PC-9 (cell line): ENCODE results near the gene CSK. TPM values are rescaled to one million over a fixed set of nuclear protein-coding genes. Genes with fewer than 3 reads are reported as not detected.

Experiments
- BruUV-seq: library from RNA; stranded (reverse); fragments of 400-500 nt; replicated peaks from 2 replicates; lab custom pipeline; 2021; lab: Mats Ljungman, UMichigan
- CTCF ChIA-PET: fragments of 300-600 bp; sonication (Branson Sonifier 250); formaldehyde crosslinking; loops from one replicate; lab custom pipeline; 2022; ENCODE audit warnings: antibody characterized with exemption; lab: Charles Lee
- POLR2A ChIA-PET: fragments of 300-600 bp; sonication (Branson Sonifier 250); formaldehyde crosslinking; loops from one replicate; lab custom pipeline; 2022; ENCODE audit warnings: antibody characterized with exemption; ENCODE audit not compliant: unreplicated experiment; lab: Charles Lee
- DNase-seq, 2 experiments: peaks; one replicate each; pipeline versions ENCODE4 v3.0.0 to v3.0.0-alpha.2; 2015 to 2022; ENCODE audit warnings: mixed read lengths in 1 of 2
- H2AFZ ChIP-seq: fragments of 200-600 bp; sonication (generic); 2 replicates; pipeline ENCODE4 v1.8.1; 2017; ENCODE audit warnings: antibody characterized with exemption
- H3F3A ChIP-seq: fragments of 200-600 bp; sonication (generic); 2 replicates; pipeline ENCODE4 v1.8.1; 2017; ENCODE audit warnings: antibody characterized with exemption, mild to moderate bottlenecking, low read depth; ENCODE audit not compliant: insufficient read depth
- H3K27ac ChIP-seq: fragments of 200-600 bp; sonication (generic); 2 replicates; pipeline ENCODE4 v1.6.1; 2016; ENCODE audit warnings: mixed run types
- H3K27me3 ChIP-seq: fragments of 200-600 bp; sonication (generic); 2 replicates; pipeline ENCODE4 v1.6.1; 2016; ENCODE audit warnings: low read depth, mixed run types; ENCODE audit not compliant: insufficient read depth
- H3K36me3 ChIP-seq: fragments of 200-600 bp; sonication (generic); 2 replicates; pipeline ENCODE4 v1.6.1; 2016; ENCODE audit warnings: low read depth, mixed run types
- H3K4me1 ChIP-seq: fragments of 200-600 bp; sonication (generic); replicated peaks from 2 replicates; pipeline ENCODE4 v1.6.1; 2016; ENCODE audit warnings: mixed run types; ENCODE audit not compliant: insufficient read depth
- H3K4me2 ChIP-seq: fragments of 200-600 bp; sonication (generic); 2 replicates; pipeline ENCODE4 v1.6.1; 2017; ENCODE audit warnings: mixed run types
- H3K4me3 ChIP-seq: fragments of 200-600 bp; sonication (generic); 2 replicates; pipeline ENCODE4 v1.6.1; 2016; ENCODE audit warnings: mixed run types
- H3K79me2 ChIP-seq: fragments of 200-600 bp; sonication (generic); 2 replicates; pipeline ENCODE4 v1.6.1; 2017; ENCODE audit warnings: low read depth, mixed run types
- H3K9me2 ChIP-seq: fragments of 200-600 bp; sonication (generic); 2 replicates; pipeline ENCODE4 v1.8.1; 2017; ENCODE audit warnings: mild to moderate bottlenecking; ENCODE audit not compliant: insufficient read depth
- H3K9me3 ChIP-seq: fragments of 200-600 bp; sonication (generic); 2 replicates; pipeline ENCODE4 v1.8.1; 2016; ENCODE audit warnings: low read depth; ENCODE audit not compliant: insufficient read depth
- H4K20me1 ChIP-seq: fragments of 200-600 bp; sonication (generic); 2 replicates; pipeline ENCODE4 v1.8.1; 2017; ENCODE audit not compliant: insufficient read depth
- EZH2 ChIP-seq: fragments of 200-600 bp; sonication (generic); IDR thresholded peaks from 2 replicates; pipeline ENCODE4 v1.8.0; 2017; ENCODE audit warnings: antibody characterized with exemption, low read depth
- intact Hi-C: fragments of 100-400 bp; cut with micrococcal nuclease; formaldehyde crosslinking; loops from one replicate; pipeline ENCODE4 v1.10.0; 2022; ENCODE audit not compliant: unreplicated experiment
- total RNA-seq: library from RNA; stranded (reverse); gene quantifications from 2 replicates; pipeline ENCODE4 v1.2.3, GENCODE V29; 2021
- TF ChIP-seq, protein P1 (sequence below): fragments of 200-600 bp; sonication (generic); conservative IDR thresholded peaks from 2 replicates; pipeline ENCODE4 v1.6.1; 2017; ENCODE audit warnings: mixed run types, antibody characterized with exemption, mild to moderate bottlenecking, moderate library complexity

The CSK gene
- total RNA-seq, 1 experiment from 2014 or later: 78.3 TPM

DNA sequence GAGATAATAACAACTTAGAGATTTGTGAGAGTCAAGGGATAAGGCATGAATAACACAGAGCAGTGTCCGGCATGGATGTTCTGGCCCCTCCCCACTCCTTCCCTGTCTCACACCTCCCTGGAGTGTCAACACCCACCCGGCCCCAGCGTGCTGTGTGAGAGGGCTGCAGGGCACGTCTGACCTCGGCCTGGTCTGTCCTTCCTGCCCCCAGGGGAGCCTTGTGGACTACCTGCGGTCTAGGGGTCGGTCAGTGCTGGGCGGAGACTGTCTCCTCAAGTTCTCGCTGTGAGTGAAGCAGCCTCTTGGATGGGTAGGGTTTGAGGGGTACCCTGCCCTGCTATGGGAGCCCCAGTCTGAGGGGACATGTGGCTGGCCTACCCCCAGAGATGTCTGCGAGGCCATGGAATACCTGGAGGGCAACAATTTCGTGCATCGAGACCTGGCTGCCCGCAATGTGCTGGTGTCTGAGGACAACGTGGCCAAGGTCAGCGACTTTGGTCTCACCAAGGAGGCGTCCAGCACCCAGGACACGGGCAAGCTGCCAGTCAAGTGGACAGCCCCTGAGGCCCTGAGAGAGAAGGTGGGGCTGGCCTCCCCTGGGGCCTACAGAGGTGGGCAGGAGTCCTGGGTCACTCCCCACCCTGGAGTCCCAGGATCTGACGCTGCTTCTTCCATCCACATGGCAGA lies 19.6 kb downstream of the CSK start:
- no peak overlapping the region for H3K4me3 ChIP-seq
- no peak overlapping the region for H3K27ac ChIP-seq
- H4K20me1 ChIP-seq: peaks cover 13% of the 10 kb centered on the region
- H3K9me3 ChIP-seq: no peaks in the 10 kb centered on the region
- no peaks in the 10 kb centered on the region for H3K9me2 ChIP-seq
- no peaks in the 10 kb centered on the region for H3K36me3 ChIP-seq
- ChIA-PET CTCF (no interaction called here), POLR2A (no interaction called here)
- BruUV-seq: no TSS peak
- H3K4me2 ChIP-seq: no peak overlapping the region
- no peak for DNase-seq
- intact Hi-C loops: loop anchor here (2.0 kb wide), 1 partner anchor 19 kb away; the partner anchor contains the start of gene CSK
- no peak overlapping the region for H2AFZ ChIP-seq
- H3K79me2 ChIP-seq: no peaks in the 10 kb centered on the region
- peaks cover 5% of the 10 kb centered on the region; the same call in 1 of the 2 replicates for H3F3A ChIP-seq
- TF ChIP-seq, protein P1, sequence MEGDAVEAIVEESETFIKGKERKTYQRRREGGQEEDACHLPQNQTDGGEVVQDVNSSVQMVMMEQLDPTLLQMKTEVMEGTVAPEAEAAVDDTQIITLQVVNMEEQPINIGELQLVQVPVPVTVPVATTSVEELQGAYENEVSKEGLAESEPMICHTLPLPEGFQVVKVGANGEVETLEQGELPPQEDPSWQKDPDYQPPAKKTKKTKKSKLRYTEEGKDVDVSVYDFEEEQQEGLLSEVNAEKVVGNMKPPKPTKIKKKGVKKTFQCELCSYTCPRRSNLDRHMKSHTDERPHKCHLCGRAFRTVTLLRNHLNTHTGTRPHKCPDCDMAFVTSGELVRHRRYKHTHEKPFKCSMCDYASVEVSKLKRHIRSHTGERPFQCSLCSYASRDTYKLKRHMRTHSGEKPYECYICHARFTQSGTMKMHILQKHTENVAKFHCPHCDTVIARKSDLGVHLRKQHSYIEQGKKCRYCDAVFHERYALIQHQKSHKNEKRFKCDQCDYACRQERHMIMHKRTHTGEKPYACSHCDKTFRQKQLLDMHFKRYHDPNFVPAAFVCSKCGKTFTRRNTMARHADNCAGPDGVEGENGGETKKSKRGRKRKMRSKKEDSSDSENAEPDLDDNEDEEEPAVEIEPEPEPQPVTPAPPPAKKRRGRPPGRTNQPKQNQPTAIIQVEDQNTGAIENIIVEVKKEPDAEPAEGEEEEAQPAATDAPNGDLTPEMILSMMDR: no peak
- no peak for TF ChIP-seq EZH2
- H3K4me1 ChIP-seq: 0 out of 2 replicates have a peak, but pooled peaks cover 8% of the 10 kb centered on the region
- no peaks in the 10 kb centered on the region for H3K27me3 ChIP-seq

DNA sequence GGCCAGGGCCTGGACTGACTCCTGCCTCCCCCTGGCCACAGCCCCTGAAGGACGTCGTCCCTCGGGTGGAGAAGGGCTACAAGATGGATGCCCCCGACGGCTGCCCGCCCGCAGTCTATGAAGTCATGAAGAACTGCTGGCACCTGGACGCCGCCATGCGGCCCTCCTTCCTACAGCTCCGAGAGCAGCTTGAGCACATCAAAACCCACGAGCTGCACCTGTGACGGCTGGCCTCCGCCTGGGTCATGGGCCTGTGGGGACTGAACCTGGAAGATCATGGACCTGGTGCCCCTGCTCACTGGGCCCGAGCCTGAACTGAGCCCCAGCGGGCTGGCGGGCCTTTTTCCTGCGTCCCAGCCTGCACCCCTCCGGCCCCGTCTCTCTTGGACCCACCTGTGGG lies 20.4 kb downstream of the CSK start:
- no peaks in the 10 kb centered on the region for H3K36me3 ChIP-seq
- H4K20me1 ChIP-seq: peaks cover 13% of the 10 kb centered on the region
- ChIA-PET CTCF (no interaction called here), POLR2A (no interaction called here)
- TF ChIP-seq EZH2: no peak
- TF ChIP-seq, protein P1: no peak
- H3K4me2 ChIP-seq: no peak overlapping the region
- no peak overlapping the region for H3K4me3 ChIP-seq
- no peak overlapping the region for H3K27ac ChIP-seq
- no peak overlapping the region for H2AFZ ChIP-seq
- no peaks in the 10 kb centered on the region for H3K9me2 ChIP-seq
- no peaks in the 10 kb centered on the region for H3K27me3 ChIP-seq
- H3K9me3 ChIP-seq: no peaks in the 10 kb centered on the region
- H3K79me2 ChIP-seq: no peaks in the 10 kb centered on the region
- H3K4me1 ChIP-seq: 0 out of 2 replicates have a peak, but pooled peaks cover 8% of the 10 kb centered on the region
- intact Hi-C loops: no loop called here
- BruUV-seq: no TSS peak
- peaks cover 5% of the 10 kb centered on the region; the same call in 1 of the 2 replicates for H3F3A ChIP-seq
- no peak for DNase-seq

DNA sequence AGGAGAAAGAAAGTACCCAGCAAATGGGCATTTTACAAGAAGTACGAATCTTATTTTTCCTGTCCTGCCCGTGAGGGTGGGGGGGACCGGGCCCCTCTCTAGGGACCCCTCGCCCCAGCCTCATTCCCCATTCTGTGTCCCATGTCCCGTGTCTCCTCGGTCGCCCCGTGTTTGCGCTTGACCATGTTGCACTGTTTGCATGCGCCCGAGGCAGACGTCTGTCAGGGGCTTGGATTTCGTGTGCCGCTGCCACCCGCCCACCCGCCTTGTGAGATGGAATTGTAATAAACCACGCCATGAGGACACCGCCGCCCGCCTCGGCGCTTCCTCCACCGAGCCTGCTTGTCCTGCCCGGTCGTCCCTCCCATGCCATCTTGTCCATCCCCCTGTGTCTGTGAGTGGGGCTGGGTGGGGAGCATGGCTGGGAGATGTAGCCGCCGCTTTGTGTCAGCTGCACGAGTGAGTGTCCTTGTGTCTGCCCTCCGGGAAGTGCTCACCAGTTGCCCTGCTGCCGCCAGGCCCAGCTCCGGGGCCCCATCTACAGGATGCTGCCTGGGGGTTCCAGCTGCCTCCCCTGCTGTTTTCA lies 21.1 kb downstream of the CSK start:
- Histone ChIP-seq H3K4me3 (no peak overlapping the region), H3K27ac (no peak overlapping the region), H3K36me3 (no peaks in the 10 kb centered on the region), H3K9me2 (no peaks in the 10 kb centered on the region), H2AFZ (no peak overlapping the region), H4K20me1 (peaks cover 10% of the 10 kb centered on the region), H3F3A (peaks cover 5% of the 10 kb centered on the region; the same call in 1 of the 2 replicates), H3K79me2 (no peaks in the 10 kb centered on the region), H3K27me3 (no peaks in the 10 kb centered on the region), H3K4me2 (no peak overlapping the region), H3K4me1 (0 out of 2 replicates have a peak, but pooled peaks cover 8% of the 10 kb centered on the region), H3K9me3 (no peaks in the 10 kb centered on the region)
- DNase-seq: no peak
- ChIA-PET POLR2A (no interaction called here), CTCF (no interaction called here)
- TF ChIP-seq, protein P1: no peak
- no peak for TF ChIP-seq EZH2
- BruUV-seq: no TSS peak
- intact Hi-C loops: no loop called here
